ENCODE data around the gene PARK7. TPM values are rescaled to one million over a fixed set of nuclear protein-coding genes. Genes with fewer than 3 reads are reported as not detected.
"Not testable (repeated sequence)": the region's sequence is repeated elsewhere in the genome, so short reads cannot be mapped to it uniquely, and the experiment has no call there.

The PARK7 gene
- 382 and 422 TPM in 2 replicates for total RNA-seq (2014; rRNA removed; shearing (Covaris generic))

GRCh38 chr1:7961216-7962013 is at the start of gene PARK7:
Gene PARK7, plus strand, starts transcription at chr1:7961711. Its CDS starts 1,075 bp downstream, at chr1:7962786.
- peak; percentile 99 for DNase-seq (ENCODE audit: low read depth)

GRCh38 chr1:7912145-7912544 is 49.4 kb upstream of the PARK7 start:
- no peak for DNase-seq (ENCODE audit: low read depth)

- DNase-seq (ENCODE audit: low read depth) = no peak
These were observed 48.6 kb upstream of the PARK7 start for GRCh38 chr1:7912743-7913557.

- DNase-seq (ENCODE audit: low read depth) = no peak
These were observed 45.5 kb upstream of the PARK7 start for GRCh38 chr1:7915826-7916500.

GRCh38 chr1:7916501-7916830 is 45.0 kb upstream of the PARK7 start:
- DNase-seq (ENCODE audit: low read depth) = no peak

- DNase-seq (ENCODE audit: low read depth) = not testable (repeated sequence)
These were observed 43.5 kb upstream of the PARK7 start for GRCh38 chr1:7917971-7918370.

- no peak for DNase-seq (ENCODE audit: low read depth)
These were observed 41.6 kb upstream of the PARK7 start for GRCh38 chr1:7919880-7920279.

GRCh38 chr1:7921796-7922195 is 39.7 kb upstream of the PARK7 start:
- DNase-seq (ENCODE audit: low read depth) = peak; percentile 15

- peak; percentile 72 for DNase-seq (ENCODE audit: low read depth)
These were observed 39.2 kb upstream of the PARK7 start for GRCh38 chr1:7922301-7922700.

- not testable (repeated sequence) for DNase-seq (ENCODE audit: low read depth)
These were observed 34.5 kb upstream of the PARK7 start for GRCh38 chr1:7927061-7927460.

- no peak for DNase-seq (ENCODE audit: low read depth)
These were observed 33.3 kb upstream of the PARK7 start for GRCh38 chr1:7928247-7928646.

GRCh38 chr1:7929637-7930036 is 31.9 kb upstream of the PARK7 start:
- peak; percentile 55 for DNase-seq (ENCODE audit: low read depth)

- no peak for DNase-seq (ENCODE audit: low read depth)
These were observed 30.7 kb upstream of the PARK7 start for GRCh38 chr1:7930645-7931445.

GRCh38 chr1:7931446-7931812 is 30.1 kb upstream of the PARK7 start:
- no peak for DNase-seq (ENCODE audit: low read depth)

- DNase-seq (ENCODE audit: low read depth) = no peak
These were observed 28.9 kb upstream of the PARK7 start for GRCh38 chr1:7932524-7933138.

- DNase-seq (ENCODE audit: low read depth) = no peak
These were observed 23.4 kb upstream of the PARK7 start for GRCh38 chr1:7938070-7938469.

- DNase-seq (ENCODE audit: low read depth) = no peak
These were observed 21.5 kb upstream of the PARK7 start for GRCh38 chr1:7940034-7940433.

- peak; percentile 64 for DNase-seq (ENCODE audit: low read depth)
These were observed 20.6 kb upstream of the PARK7 start, which contains the start of gene TNFRSF9 for GRCh38 chr1:7940745-7941436. Gene TNFRSF9, minus strand, starts transcription at chr1:7940839. Its CDS starts 845 bp downstream, at chr1:7939994.

GRCh38 chr1:7941437-7941793 is 20.1 kb upstream of the PARK7 start:
- DNase-seq (ENCODE audit: low read depth) = peak; percentile 75

- peak; percentile 66 for DNase-seq (ENCODE audit: low read depth)
These were observed 19.1 kb upstream of the PARK7 start for GRCh38 chr1:7942214-7942921.
